ENCODE measurements around the gene RLN1. TPM values are rescaled to one million over a fixed set of nuclear protein-coding genes. Genes with fewer than 3 reads are reported as not detected.

Gene RLN1
- total and polyA plus RNA-seq, 2 of the 13 experiments (the other 11 are each of a cell fraction or from before 2014, with no cell fraction given) = not detected

- TF ChIP-seq AHDC1 (CRISPR knock-in tag; IDR thresholded peaks at IDR 0.05; ENCODE audit: borderline replicate concordance) (no peak), SIX4 (CRISPR knock-in tag; IDR thresholded peaks at IDR 0.05) (no peak), ZNF788 (CRISPR knock-in tag; IDR thresholded peaks at IDR 0.05; ENCODE audit: borderline replicate concordance) (no peak), ZNF766 (CRISPR knock-in tag; IDR thresholded peaks at IDR 0.05; ENCODE audit: borderline replicate concordance) (no peak)
These were observed 15.6 kb upstream of the RLN1 start (continued) for GRCh38 chr9:5355226-5355625.

- intact Hi-C loops (cut with micrococcal nuclease; ENCODE audit: unreplicated experiment) (no loop called here), in situ Hi-C loops (cut with HindIII; ENCODE audit: extremely low pct_ligation_motif_present, low pct_unique_long_range_greater_than_20kb) (no loop called here)
- Histone ChIP-seq H2AFZ (ENCODE audit: low read length) (no peak overlapping the region), H3K27ac (ENCODE audit: extremely low read length, insufficient read depth, low read length) (no peak overlapping the region), H3K27me3 (ENCODE audit: control insufficient read depth in 1 of 2, insufficient read depth in 2 of 2, low read length in 2 of 2) (no peaks in the 10 kb centered on the region), H3K4me1 (ENCODE audit: insufficient read depth, low read length) (no peaks in the 10 kb centered on the region), H3K9ac (ENCODE audit: insufficient read depth, low read depth, low read length) (no peak overlapping the region), H3K9me3 (ENCODE audit: low read length) (no peaks in the 10 kb centered on the region), H3K36me3 (replicated peaks in 1 of 2; ENCODE audit: control insufficient read depth in 1 of 2, insufficient read depth in 2 of 2, low read length in 2 of 2) (no peaks in the 10 kb centered on the region), H3K4me2 (ENCODE audit: low read depth, low read length) (no peak overlapping the region), H3K79me2 (ENCODE audit: insufficient read depth, low read length) (no peaks in the 10 kb centered on the region), H4K20me1 (ENCODE audit: insufficient read depth, low read length) (no peaks in the 10 kb centered on the region), H3K4me3 (replicated peaks in 1 of 3; ENCODE audit: insufficient read depth in 1 of 3, low read depth in 2 of 3, low read length in 3 of 3) (no peak overlapping the region)
- POLR2A ChIA-PET = no interaction called here
- CTCF ChIA-PET (ENCODE audit: low intra/inter-chr PET ratio, low total read pairs) = no interaction called here
- no peak for TF ChIP-seq TFE3 (CRISPR knock-in tag; IDR thresholded peaks at IDR 0.05)
- no peak for TF ChIP-seq RBM22 (optimal IDR thresholded peaks at IDR 0.05; ENCODE audit: low read length)
- no peak for TF ChIP-seq NFE2 (CRISPR knock-in tag; IDR thresholded peaks at IDR 0.05)
- no peak for TF ChIP-seq PAX8 (CRISPR knock-in tag; IDR thresholded peaks at IDR 0.05; ENCODE audit: borderline replicate concordance)
- no peak for TF ChIP-seq HMG20A (CRISPR knock-in tag; IDR thresholded peaks at IDR 0.05; ENCODE audit: borderline replicate concordance)
- TF ChIP-seq ATF2 (CRISPR knock-in tag; IDR thresholded peaks at IDR 0.05) = no peak
- TF ChIP-seq, protein P1, sequence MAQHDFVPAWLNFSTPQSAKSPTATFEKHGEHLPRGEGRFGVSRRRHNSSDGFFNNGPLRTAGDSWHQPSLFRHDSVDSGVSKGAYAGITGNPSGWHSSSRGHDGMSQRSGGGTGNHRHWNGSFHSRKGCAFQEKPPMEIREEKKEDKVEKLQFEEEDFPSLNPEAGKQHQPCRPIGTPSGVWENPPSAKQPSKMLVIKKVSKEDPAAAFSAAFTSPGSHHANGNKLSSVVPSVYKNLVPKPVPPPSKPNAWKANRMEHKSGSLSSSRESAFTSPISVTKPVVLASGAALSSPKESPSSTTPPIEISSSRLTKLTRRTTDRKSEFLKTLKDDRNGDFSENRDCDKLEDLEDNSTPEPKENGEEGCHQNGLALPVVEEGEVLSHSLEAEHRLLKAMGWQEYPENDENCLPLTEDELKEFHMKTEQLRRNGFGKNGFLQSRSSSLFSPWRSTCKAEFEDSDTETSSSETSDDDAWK (CRISPR knock-in tag; IDR thresholded peaks at IDR 0.05) = no peak
- TF ChIP-seq KDM2A (CRISPR knock-in tag; IDR thresholded peaks at IDR 0.05; ENCODE audit: borderline replicate concordance, low read depth) = no peak
- no peak for TF ChIP-seq ZNF761 (CRISPR knock-in tag; conservative IDR thresholded peaks at IDR 0.05)
- TF ChIP-seq HOXA7 (CRISPR knock-in tag; IDR thresholded peaks at IDR 0.05) = no peak
- TF ChIP-seq RFX1 (IDR thresholded peaks at IDR 0.05) = no peak
- ATAC-seq (no peak), DNase-seq (ENCODE audit: low spot score) (no peak), FAIRE-seq (no peak)
- 32% methylated on average over 2 of the region's 2 CpGs for WGBS (ENCODE audit: low lambda C conversion rate)
- BruUV-seq (replicated peaks) = no TSS peak
These were observed 14.5 kb upstream of the RLN1 start for GRCh38 chr9:5354184-5354583.

Measured in HepG2 (cell line).